Heart right ventricle (tissue), 16 donors: ENCODE data around the gene POLR1H. TPM values are rescaled to one million over a fixed set of nuclear protein-coding genes. Genes with fewer than 3 reads are reported as not detected.

Experiments used
- ATAC-seq, 8 donors: fragments of 200-7000 bp; cut with Tn5 transposase; one replicate each; pipeline ENCODE4 v1.9.1; 2020; ENCODE audit warnings: mild to moderate bottlenecking in 8 of 8, moderate library complexity in 8 of 8, moderate number of reproducible peaks in 1 of 8
- DNase-seq, 2 donors: peaks; one replicate each; pipeline ENCODE4 v3.0.0-alpha.2; 2020
- H3K27ac ChIP-seq, 10 donors: fragments of 200-600 bp; sonication (generic) in 2 of 10; one replicate each; pipeline versions ENCODE4 v1.5.0 to v1.8.0; 2020 to 2022; ENCODE audit warnings: mild to moderate bottlenecking in 3 of 10
- H3K27me3 ChIP-seq, 7 donors: fragments of 200-600 bp; one replicate each; pipeline ENCODE4 v1.8.0; 2021 to 2022; ENCODE audit warnings: mild to moderate bottlenecking in 2 of 7
- H3K36me3 ChIP-seq, 9 donors: fragments of 200-600 bp; sonication (generic) in 1 of 9; one replicate each; pipeline versions ENCODE4 v1.5.0 to v1.8.0; 2020 to 2022; ENCODE audit warnings: mild to moderate bottlenecking in 2 of 9
- H3K4me1 ChIP-seq, 9 donors: fragments of 200-600 bp; sonication (generic) in 1 of 9; one replicate each; pipeline versions ENCODE4 v1.5.0 to v1.8.0; 2020 to 2022; ENCODE audit warnings: mild to moderate bottlenecking in 4 of 9
- H3K4me3 ChIP-seq, 10 donors: fragments of 200-600 bp; sonication (generic) in 2 of 10; one replicate each; pipeline versions ENCODE4 v1.5.0 to v1.8.0; 2020 to 2022; ENCODE audit warnings: mild to moderate bottlenecking in 7 of 10, moderate library complexity in 2 of 10
- H3K9me3 ChIP-seq, 11 donors: fragments of 200-600 bp in 10 of 11; sonication (generic) in 2 of 11; one replicate each; pipeline versions ENCODE4 v1.5.0 to v1.8.0; 2013 to 2022; ENCODE audit warnings: mild to moderate bottlenecking in 2 of 11, control low read depth in 1 of 11, moderate library complexity in 1 of 11
- CTCF ChIP-seq, 9 donors: fragments of 200-600 bp; sonication (generic) in 2 of 9; IDR thresholded peaks; one replicate each; pipeline versions ENCODE4 v1.5.0 to v1.8.0; 2021 to 2022; ENCODE audit warnings: antibody characterized with exemption in 9 of 9, mild to moderate bottlenecking in 5 of 9, moderate library complexity in 1 of 9
- WGBS, 2 donors: extraction: QIAGEN DNeasy Blood & Tissue Kit; methylation state at CpG; one replicate each; pipeline ENCODE4 v1.1.7; 2013; ENCODE audit warnings: inconsistent platforms in 1 of 2; 5-methylcytosine and 5-hydroxymethylcytosine counted together
- intact Hi-C, 10 donors: fragments of 100-400 bp; cut with DNase I; formaldehyde crosslinking; loops; one replicate each; pipeline versions ENCODE4 v1.11.1 to v1.14.2; 2022
- polyA plus RNA-seq, 2 donors: library from polyadenylated mRNA; stranded (reverse); fragments of 200-250 nt; gene quantifications; one replicate each; pipeline ENCODE4 v1.2.3, GENCODE V29; 2013
- total RNA-seq, 10 donors: library from RNA; stranded (reverse); fragmentation: NEBNext Ultra II Directional in 3 of 10; extraction: Animal tissue kit (Norgen Biotek cat#: 25700) in 3 of 10; gene quantifications; one replicate each; pipeline versions ENCODE4 v1.2.1 to v1.2.4, GENCODE V29; 2021 to 2023
- donor health status: Arrhythmogenic right ventricular cardiomyopathy.
- donor health status: ischemic (EF 13 %, LVEDD 7.1; RV severe dilation, severe dysfunction).
- donor health status: healthy with polysubstance abuse.
- donor health status: DM: no; HTN: yes; CAD: no.
- donor health status: DM: no; HTN: no; CAD: no.
- donor health status: ischemic (EF 25% LVEDD 6.9; RV normal size, moderate dysfunction).
- donor health status: ischemic (EF 25% LVEDD 5.7; RV mildly dilated, moderate dysfunction).
- donor health status: healthy.
- donor health status: DM: yes; HTN: yes; CAD: no.
- donor health status: Ischemic cardiomyopathy.
- donor health status: ischemic (EF 35%, LVEDD 5.7; RV mildly dilated, moderate dysfunction).
- donor health status: nonischemic (EF 11% LVEDD 7.7; RV severe dilation, severe dysfunction).
- donor health status: DM: yes; HTN: yes; CAD: no.
- donor health status: PGD.
- donor health status: ischemic (EF 29% LVEDD 5.4; RV normal size, mild dysfunction).
- donor health status: nonischemic (EF 23%, LVEDD 6.1; RV moderate dilation, normal function).

The POLR1H gene
- total and polyA plus RNA-seq, 12 donors, result 11.5 to 45.2 (median 14.9) TPM

- H3K27me3 ChIP-seq, result peaks cover 26 to 66% (median 57%) of the 10 kb centered on the region in 7 donors
- H3K4me3 ChIP-seq, result peak overlapping the region in 4 of 10 donors; percentile 23 to 45 (median 34)
- H3K27ac ChIP-seq, result no peak overlapping the region
- peaks cover 2 to 43% (median 37%) of the 10 kb centered on the region in 9 donors for H3K4me1 ChIP-seq
- H3K9me3 ChIP-seq, result no peaks in the 10 kb centered on the region
- no peak for DNase-seq
- intact Hi-C loops, result no loop called here
- TF ChIP-seq CTCF (IDR thresholded peaks at IDR 0.05), result no peak
- H3K36me3 ChIP-seq, result peaks cover 0 to 21% (median 13%) of the 10 kb centered on the region in 9 donors
- 42 to 45% methylated on average over 3 of the region's 3 CpGs for WGBS, 2 donors
- no peak for ATAC-seq
Observed at GRCh38 chr6:30071858-30072257, 10.8 kb downstream of the POLR1H start.

- Histone ChIP-seq H3K27ac (no peak overlapping the region), H3K9me3 (no peaks in the 10 kb centered on the region), H3K36me3 (peaks cover 0 to 15% (median 13%) of the 10 kb centered on the region in 9 donors), H3K27me3 (peaks cover 26 to 84% (median 65%) of the 10 kb centered on the region in 7 donors), H3K4me3 (no peak overlapping the region), H3K4me1 (peaks cover 2 to 31% (median 27%) of the 10 kb centered on the region in 9 donors)
- ATAC-seq (no peak), DNase-seq (no peak)
- intact Hi-C loops, result no loop called here
- no peak for TF ChIP-seq CTCF (IDR thresholded peaks at IDR 0.05)
- 57 to 58% methylated on average over 7 of the region's 7 CpGs for WGBS, 2 donors
Observed at GRCh38 chr6:30073489-30074235, 12.6 kb downstream of the POLR1H start.

GRCh38 chr6:30074331-30075093 is 13.4 kb downstream of the POLR1H start:
- no peak for ATAC-seq
- intact Hi-C loops, result no loop called here
- no peak for TF ChIP-seq CTCF (IDR thresholded peaks at IDR 0.05)
- Histone ChIP-seq H3K4me1 (peaks cover 2 to 31% (median 27%) of the 10 kb centered on the region in 9 donors), H3K9me3 (no peaks in the 10 kb centered on the region), H3K27ac (no peak overlapping the region), H3K36me3 (peaks cover 0 to 8% (median 6%) of the 10 kb centered on the region in 9 donors), H3K27me3 (peaks cover 26 to 93% (median 65%) of the 10 kb centered on the region in 7 donors), H3K4me3 (peak overlapping the region in 7 of 10 donors; percentile 6 to 46 (median 34))
- WGBS, 2 donors, result 5 to 6% methylated on average over 34 to 37 of the region's 37 CpGs
- DNase-seq, result no peak

- ATAC-seq, result peak in 2 of 8 donors; percentile 8 to 16
Observed at GRCh38 chr6:30075094-30075789, 14.2 kb downstream of the POLR1H start, which contains the start of gene RNF39. Gene RNF39, minus strand, starts transcription at chr6:30075769. Its CDS starts 184 bp downstream, at chr6:30075585.

More at GRCh38 chr6:30075094-30075789, 14.2 kb downstream of the POLR1H start, which contains the start of gene RNF39:
- TF ChIP-seq CTCF (IDR thresholded peaks at IDR 0.05), result no peak
- peaks cover 2 to 31% (median 27%) of the 10 kb centered on the region in 9 donors for H3K4me1 ChIP-seq
- H3K9me3 ChIP-seq, result no peaks in the 10 kb centered on the region
- H3K27me3 ChIP-seq, result peaks cover 26 to 100% (median 70%) of the 10 kb centered on the region in 7 donors
- no peak for DNase-seq
- 1 to 2% methylated on average over 64 of the region's 64 CpGs for WGBS, 2 donors
- peaks cover 0 to 2% (median 0%) of the 10 kb centered on the region in 9 donors for H3K36me3 ChIP-seq
- no peak within 1 kb of the TSS for H3K27ac ChIP-seq
- H3K4me3 ChIP-seq, result peak within 1 kb of the TSS; percentile 1 to 46 (median 20)
- intact Hi-C loops, result no loop called here
